AG08395 (cell line): ENCODE data around the gene TNFRSF9.

Source experiments
- DNase-seq: peaks from one replicate; pipeline ENCODE4 v3.0.0; 2012; ENCODE audit warnings: mixed read lengths, low spot score

TNFRSF9 gene

DNA sequence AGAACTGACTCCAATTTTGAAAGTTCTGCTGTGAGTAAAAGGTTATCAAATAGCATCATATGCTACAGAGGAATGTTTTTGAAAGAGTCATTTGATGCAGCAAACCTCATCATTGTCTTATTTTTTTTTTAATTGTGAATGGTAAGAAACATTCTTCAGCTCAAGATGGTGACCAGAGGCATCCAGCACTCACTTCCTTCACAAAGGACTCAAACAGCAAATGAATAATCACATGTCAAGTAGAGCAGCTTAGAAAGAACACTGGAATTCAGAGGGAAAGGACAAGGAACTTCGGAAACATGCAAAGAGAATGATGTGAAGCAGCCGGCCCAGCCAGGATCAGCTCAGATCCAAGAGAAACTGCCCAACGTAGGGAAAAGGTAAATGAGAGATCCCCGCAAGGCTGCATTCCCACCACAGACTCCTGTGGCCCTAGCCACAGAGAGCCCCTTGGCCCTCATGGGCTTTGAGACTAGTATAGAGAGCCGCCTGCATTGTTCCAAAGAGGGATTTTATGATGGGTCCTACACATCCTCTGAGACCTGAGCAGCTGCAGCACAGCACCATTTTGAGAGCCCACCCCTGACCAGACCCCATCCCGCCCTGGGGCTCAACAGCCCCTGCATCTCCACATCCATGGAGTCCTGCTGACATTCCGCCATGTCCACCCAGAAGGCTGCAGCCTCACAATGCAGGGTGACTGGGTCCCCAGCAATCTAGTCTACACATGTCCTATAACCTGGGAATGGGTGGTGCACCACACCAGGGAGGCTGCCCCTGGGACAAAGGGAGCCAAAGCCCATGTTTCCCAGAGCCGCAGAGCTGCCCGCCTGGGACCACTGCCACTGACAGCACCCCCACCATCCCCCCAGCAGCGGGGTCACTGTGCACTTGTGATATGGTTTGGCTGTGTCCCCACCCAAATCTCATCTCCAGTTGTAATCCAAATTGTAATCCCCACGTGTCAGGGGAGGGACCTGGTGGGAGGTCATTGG is 66.5 kb downstream of the TNFRSF9 start:
- DNase-seq: no peak

DNA sequence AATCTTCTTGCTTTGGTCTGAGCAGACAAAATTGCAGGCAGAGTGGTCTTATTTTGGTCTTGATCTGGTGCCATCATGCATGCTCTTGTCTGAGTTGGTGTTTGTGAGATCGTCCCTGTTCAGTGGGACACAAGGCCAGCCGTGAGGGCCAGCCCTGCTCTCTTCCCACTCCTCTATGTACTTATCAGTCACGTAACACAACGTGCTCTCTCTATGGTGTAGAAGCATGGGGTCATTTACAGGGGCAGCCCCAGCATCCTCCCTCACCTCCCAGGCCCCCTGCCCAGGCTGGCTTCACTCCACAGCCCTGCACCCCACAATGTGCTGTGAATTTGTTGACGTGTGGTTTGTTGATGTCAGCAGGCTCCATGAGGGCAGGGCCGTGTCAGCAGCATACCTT is 69.5 kb downstream of the TNFRSF9 start:
- no peak for DNase-seq

DNA sequence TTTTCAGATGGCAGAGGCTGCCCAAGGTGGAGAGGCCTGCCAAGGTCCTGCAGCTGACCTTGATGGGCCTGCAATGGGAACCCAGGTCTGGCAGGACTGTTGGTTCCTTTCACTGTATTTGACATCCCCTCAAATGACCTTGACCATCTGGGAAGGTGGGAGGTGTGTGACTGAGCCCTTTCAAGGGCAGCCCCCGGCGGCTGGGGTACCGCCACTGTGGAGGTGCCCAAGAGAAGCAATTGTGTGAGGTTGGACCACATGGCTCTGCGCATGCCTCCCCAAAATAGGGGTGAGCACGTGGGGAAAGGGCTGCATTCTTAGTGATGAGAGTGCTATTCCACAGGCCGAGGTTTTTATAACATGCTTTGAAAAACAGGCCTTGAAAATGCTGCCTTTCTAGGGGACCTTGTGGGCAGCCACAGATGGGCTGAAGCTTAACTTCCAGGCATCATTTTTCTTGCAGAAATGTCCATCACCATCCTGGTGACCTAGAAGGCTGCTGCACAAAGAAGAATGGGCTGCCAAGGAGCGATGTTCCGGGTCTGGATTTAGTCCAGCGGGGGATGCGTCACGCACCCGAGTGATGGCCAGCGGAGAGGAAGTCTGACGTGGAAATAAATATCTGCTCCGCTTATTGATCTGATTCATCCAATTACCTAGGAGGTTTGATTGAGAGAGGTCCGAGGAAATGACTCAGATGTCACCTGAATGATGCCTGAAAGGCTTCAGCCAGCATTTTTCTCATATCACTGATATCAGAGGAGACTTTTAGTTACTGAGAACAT is 71.3 kb downstream of the TNFRSF9 start:
- DNase-seq: no peak

DNA sequence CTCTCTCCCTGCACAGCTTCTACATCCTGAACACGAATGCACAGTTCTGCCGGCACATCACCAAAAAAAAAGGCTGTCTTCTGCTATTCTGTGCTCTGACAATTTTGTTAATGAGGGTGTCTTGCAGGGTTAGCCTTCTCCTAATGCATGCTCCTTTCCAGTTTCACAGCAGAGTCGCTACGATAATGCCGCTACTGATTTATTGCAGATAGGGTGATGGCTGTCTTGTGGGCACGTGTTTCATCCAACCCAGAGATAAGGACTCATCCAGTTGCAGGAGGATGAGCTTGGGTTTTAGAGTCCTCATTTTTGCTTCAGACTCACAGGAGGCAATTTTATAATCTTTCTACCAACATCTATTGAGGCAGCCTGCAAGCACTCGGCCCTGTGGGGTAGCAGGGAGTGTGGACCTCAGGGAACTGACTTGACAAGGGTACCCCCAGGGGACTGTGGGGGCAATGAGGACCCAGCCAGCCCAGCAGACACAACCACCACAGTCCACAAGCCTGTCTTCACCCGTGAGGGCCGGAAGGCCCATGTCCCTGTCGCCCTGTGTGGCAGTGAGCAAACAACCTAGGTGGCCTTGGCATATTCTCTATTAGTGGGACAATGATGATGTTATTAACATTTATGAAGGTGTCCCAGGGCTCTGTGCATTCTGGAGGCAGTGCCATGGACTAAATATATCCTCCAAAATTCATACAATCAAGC is 72.4 kb downstream of the TNFRSF9 start:
- no peak for DNase-seq

DNA sequence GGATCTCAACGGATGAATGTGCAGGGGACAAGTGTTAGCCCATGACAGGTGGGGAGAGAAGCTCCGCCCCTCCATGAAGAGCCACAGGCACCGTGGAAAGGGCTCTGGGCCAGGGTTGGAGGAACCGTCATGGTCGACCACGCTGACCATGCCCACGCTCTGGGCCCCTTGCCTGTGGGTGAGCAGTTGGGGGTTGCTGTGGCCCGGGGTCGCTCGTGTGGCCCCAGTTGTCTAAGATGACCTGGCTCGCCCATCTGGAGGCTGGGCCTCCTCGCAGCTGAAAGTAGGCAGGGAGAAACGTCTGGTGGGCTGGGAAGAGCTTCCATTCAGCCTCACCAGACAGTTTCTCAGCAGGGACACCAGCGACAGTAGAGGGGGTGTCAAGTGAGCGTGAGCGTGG is 74.7 kb downstream of the TNFRSF9 start:
- no peak for DNase-seq
